HUES6 (cell line): ENCODE results near the gene ZDHHC1.

ENCODE experiments used
- H3K27ac ChIP-seq: 2 replicates; pipeline ENCODE4 v1.7.0; 2013; ENCODE audit warnings: low read depth, mild to moderate bottlenecking, low read length, inconsistent platforms
- H3K27me3 ChIP-seq: 2 replicates; pipeline ENCODE4 v1.6.1; 2013; ENCODE audit warnings: low read length; ENCODE audit not compliant: control insufficient read depth, insufficient read depth
- H3K36me3 ChIP-seq: 2 replicates; pipeline ENCODE4 v1.6.1; 2013; ENCODE audit warnings: low read length; ENCODE audit not compliant: control insufficient read depth, insufficient read depth
- H3K4me1 ChIP-seq: 2 replicates; pipeline ENCODE4 v1.6.1; 2013; ENCODE audit warnings: low read length; ENCODE audit not compliant: control insufficient read depth, insufficient read depth
- H3K4me3 ChIP-seq: 2 replicates; pipeline ENCODE4 v1.5.1; 2013; ENCODE audit warnings: low read depth, low read length
- H3K9ac ChIP-seq: one replicate; pipeline ENCODE4 v1.6.1; 2013; ENCODE audit warnings: mild to moderate bottlenecking, low read length
- H3K9me3 ChIP-seq: 2 replicates; pipeline ENCODE4 v1.6.1; 2013; ENCODE audit warnings: low read depth, low read length; ENCODE audit not compliant: control insufficient read depth, insufficient read depth

ZDHHC1 gene

GRCh38 chr16:67391424-67392300, 24.6 kb downstream of the ZDHHC1 start:
- no peak overlapping the region for H3K4me3 ChIP-seq
- H3K27ac ChIP-seq, result no peak overlapping the region
- peaks cover 38% of the 10 kb centered on the region for H3K4me1 ChIP-seq
- peaks cover 66% of the 10 kb centered on the region for H3K27me3 ChIP-seq
- H3K9me3 ChIP-seq, result no peaks in the 10 kb centered on the region
- no peak overlapping the region for H3K9ac ChIP-seq
- no peaks in the 10 kb centered on the region for H3K36me3 ChIP-seq

- Histone ChIP-seq H3K4me3 (no peak overlapping the region), H3K27me3 (peaks cover 64% of the 10 kb centered on the region)
These were observed 25.4 kb downstream of the ZDHHC1 start for GRCh38 chr16:67390816-67391423.

GRCh38 chr16:67389911-67390815, 26.1 kb downstream of the ZDHHC1 start:
- peaks cover 56% of the 10 kb centered on the region for H3K27me3 ChIP-seq
- H3K36me3 ChIP-seq, result no peaks in the 10 kb centered on the region
- no peaks in the 10 kb centered on the region for H3K9me3 ChIP-seq
- H3K9ac ChIP-seq, result no peak overlapping the region
- H3K4me3 ChIP-seq, result no peak overlapping the region
- H3K27ac ChIP-seq, result no peak overlapping the region
- H3K4me1 ChIP-seq, result peaks cover 28% of the 10 kb centered on the region

More at GRCh38 chr16:67390816-67391423, 25.4 kb downstream of the ZDHHC1 start:
- no peak overlapping the region for H3K27ac ChIP-seq
- H3K36me3 ChIP-seq, result no peaks in the 10 kb centered on the region
- H3K9me3 ChIP-seq, result no peaks in the 10 kb centered on the region
- no peak overlapping the region for H3K9ac ChIP-seq
- peaks cover 36% of the 10 kb centered on the region for H3K4me1 ChIP-seq

GRCh38 chr16:67388591-67388990, 27.7 kb downstream of the ZDHHC1 start:
- no peak overlapping the region for H3K27ac ChIP-seq
- no peaks in the 10 kb centered on the region for H3K36me3 ChIP-seq
- peaks cover 19% of the 10 kb centered on the region for H3K4me1 ChIP-seq
- no peak overlapping the region for H3K9ac ChIP-seq
- no peaks in the 10 kb centered on the region for H3K9me3 ChIP-seq
- no peak overlapping the region for H3K4me3 ChIP-seq
- H3K27me3 ChIP-seq, result peaks cover 46% of the 10 kb centered on the region

- peaks cover 42% of the 10 kb centered on the region for H3K27me3 ChIP-seq
- H3K9me3 ChIP-seq, result no peaks in the 10 kb centered on the region
- no peaks in the 10 kb centered on the region for H3K36me3 ChIP-seq
- peaks cover 18% of the 10 kb centered on the region for H3K4me1 ChIP-seq
- H3K27ac ChIP-seq, result no peak overlapping the region
- no peak overlapping the region for H3K4me3 ChIP-seq
- H3K9ac ChIP-seq, result no peak overlapping the region
These were observed 28.1 kb downstream of the ZDHHC1 start for GRCh38 chr16:67388191-67388590.

- Histone ChIP-seq H3K27ac (no peak overlapping the region), H3K9ac (no peak overlapping the region), H3K36me3 (no peaks in the 10 kb centered on the region), H3K4me1 (peaks cover 14% of the 10 kb centered on the region), H3K4me3 (no peak overlapping the region), H3K27me3 (peaks cover 36% of the 10 kb centered on the region), H3K9me3 (no peaks in the 10 kb centered on the region)
These were observed 28.7 kb downstream of the ZDHHC1 start for GRCh38 chr16:67387479-67388079.

GRCh38 chr16:67386861-67387455, 29.3 kb downstream of the ZDHHC1 start:
- Histone ChIP-seq H3K36me3 (no peaks in the 10 kb centered on the region), H3K27me3 (peaks cover 30% of the 10 kb centered on the region), H3K9me3 (no peaks in the 10 kb centered on the region), H3K9ac (no peak overlapping the region), H3K4me3 (no peak overlapping the region), H3K27ac (no peak overlapping the region), H3K4me1 (peaks cover 14% of the 10 kb centered on the region)

- H3K27me3 ChIP-seq, result peaks cover 11% of the 10 kb centered on the region
- H3K9me3 ChIP-seq, result no peaks in the 10 kb centered on the region
- H3K4me1 ChIP-seq, result peaks cover 14% of the 10 kb centered on the region
- no peak overlapping the region for H3K9ac ChIP-seq
- no peak overlapping the region for H3K4me3 ChIP-seq
- H3K36me3 ChIP-seq, result no peaks in the 10 kb centered on the region
- no peak overlapping the region for H3K27ac ChIP-seq
These were observed 31.3 kb downstream of the ZDHHC1 start for GRCh38 chr16:67384778-67385510.

GRCh38 chr16:67383284-67383683, 33.0 kb downstream of the ZDHHC1 start:
- H3K36me3 ChIP-seq, result no peaks in the 10 kb centered on the region
- no peak overlapping the region for H3K4me3 ChIP-seq
- peaks cover 14% of the 10 kb centered on the region for H3K4me1 ChIP-seq
- no peaks in the 10 kb centered on the region for H3K9me3 ChIP-seq
- peaks cover 11% of the 10 kb centered on the region for H3K27me3 ChIP-seq
- H3K9ac ChIP-seq, result no peak overlapping the region
- no peak overlapping the region for H3K27ac ChIP-seq

GRCh38 chr16:67378642-67379041, 37.6 kb downstream of the ZDHHC1 start:
- Histone ChIP-seq H3K36me3 (no peaks in the 10 kb centered on the region), H3K4me1 (no peaks in the 10 kb centered on the region), H3K9ac (no peak overlapping the region), H3K27me3 (no peaks in the 10 kb centered on the region; the same call in 1 of the 2 replicates), H3K4me3 (no peak overlapping the region), H3K9me3 (no peaks in the 10 kb centered on the region), H3K27ac (no peak overlapping the region)
